NT2/D1 (cell line): ENCODE results near the gene CEP95.

ENCODE experiments used
- DNase-seq: peaks from one replicate; pipeline ENCODE4 v3.0.0-alpha.2; 2011; ENCODE audit warnings: low read depth, low spot score
- H3K27me3 ChIP-seq: 2 replicates; pipeline ENCODE4 v1.6.0; 2011; ENCODE audit warnings: mild to moderate bottlenecking; ENCODE audit not compliant: insufficient read length, insufficient read depth
- H3K36me3 ChIP-seq: 2 replicates; pipeline ENCODE4 v1.6.1; 2011; ENCODE audit warnings: mild to moderate bottlenecking, low read length, mixed read lengths; ENCODE audit not compliant: insufficient read depth, insufficient read length
- H3K4me1 ChIP-seq: 2 replicates; pipeline ENCODE4 v1.5.1; 2011; ENCODE audit not compliant: insufficient read depth, insufficient read length
- H3K4me3 ChIP-seq: 2 replicates; pipeline ENCODE4 v1.5.1; 2011; ENCODE audit warnings: low read depth; ENCODE audit not compliant: insufficient read length
- H3K9ac ChIP-seq: 2 replicates; pipeline ENCODE4 v1.6.0; 2011; ENCODE audit warnings: low read depth; ENCODE audit not compliant: insufficient read length
- H3K9me3 ChIP-seq: 2 replicates; pipeline ENCODE4 v1.5.1; 2011; ENCODE audit warnings: mild to moderate bottlenecking, low read length; ENCODE audit not compliant: insufficient read depth
- SUZ12 ChIP-seq: IDR thresholded peaks from 2 replicates; pipeline ENCODE4 v1.6.1; 2011; ENCODE audit not compliant: insufficient read length, insufficient read depth; ENCODE audit errors: extremely low read depth
- YY1 ChIP-seq: IDR thresholded peaks from 2 replicates; pipeline ENCODE4 v1.6.1; 2011; ENCODE audit not compliant: insufficient read length, insufficient read depth
- ZNF274 ChIP-seq: IDR thresholded peaks from 2 replicates; pipeline ENCODE4 v1.6.1; 2011; ENCODE audit warnings: mild to moderate bottlenecking, low read depth, low read length

The CEP95 gene

GRCh38 chr17:64551461-64551860 is 44.7 kb downstream of the CEP95 start:
- DNase-seq, result no peak
- H3K9me3 ChIP-seq, result no peaks in the 10 kb centered on the region
- no peak for TF ChIP-seq SUZ12
- TF ChIP-seq ZNF274, result no peak
- no peak for TF ChIP-seq YY1
- peaks cover 50% of the 10 kb centered on the region for H3K36me3 ChIP-seq
- H3K27me3 ChIP-seq, result no peaks in the 10 kb centered on the region
- H3K4me1 ChIP-seq, result no peaks in the 10 kb centered on the region
- H3K4me3 ChIP-seq, result no peak overlapping the region
- H3K9ac ChIP-seq, result no peak overlapping the region

- Histone ChIP-seq H3K36me3 (peaks cover 55% of the 10 kb centered on the region), H3K9ac (no peak overlapping the region)
These were observed 47.4 kb downstream of the CEP95 start for GRCh38 chr17:64554028-64554637.

GRCh38 chr17:64555281-64555680 is 48.5 kb downstream of the CEP95 start:
- H3K4me1 ChIP-seq, result no peaks in the 10 kb centered on the region
- no peaks in the 10 kb centered on the region for H3K27me3 ChIP-seq
- no peak overlapping the region for H3K9ac ChIP-seq
- no peak for DNase-seq
- H3K4me3 ChIP-seq, result no peak overlapping the region
- H3K9me3 ChIP-seq, result no peaks in the 10 kb centered on the region
- H3K36me3 ChIP-seq, result peaks cover 55% of the 10 kb centered on the region
- TF ChIP-seq SUZ12 (no peak), ZNF274 (no peak), YY1 (no peak)

More at GRCh38 chr17:64554028-64554637, 47.4 kb downstream of the CEP95 start:
- H3K4me3 ChIP-seq, result no peak overlapping the region
- TF ChIP-seq YY1, result no peak
- TF ChIP-seq ZNF274, result no peak
- no peak for TF ChIP-seq SUZ12
- no peaks in the 10 kb centered on the region for H3K9me3 ChIP-seq
- DNase-seq, result no peak
- no peaks in the 10 kb centered on the region for H3K27me3 ChIP-seq
- no peaks in the 10 kb centered on the region for H3K4me1 ChIP-seq

GRCh38 chr17:64564098-64564497 is 57.3 kb downstream of the CEP95 start:
- Histone ChIP-seq H3K9ac (no peak overlapping the region), H3K4me1 (no peaks in the 10 kb centered on the region), H3K9me3 (no peaks in the 10 kb centered on the region), H3K4me3 (no peak overlapping the region), H3K36me3 (peaks cover 26% of the 10 kb centered on the region), H3K27me3 (no peaks in the 10 kb centered on the region)
- TF ChIP-seq ZNF274 (no peak), SUZ12 (no peak), YY1 (no peak)
- no peak for DNase-seq

- no peaks in the 10 kb centered on the region for H3K9me3 ChIP-seq
- H3K36me3 ChIP-seq, result peaks cover 27% of the 10 kb centered on the region
- H3K4me1 ChIP-seq, result no peaks in the 10 kb centered on the region
- no peaks in the 10 kb centered on the region for H3K27me3 ChIP-seq
- no peak overlapping the region for H3K4me3 ChIP-seq
- DNase-seq, result no peak
- H3K9ac ChIP-seq, result no peak overlapping the region
- TF ChIP-seq SUZ12 (no peak), ZNF274 (no peak), YY1 (no peak)
These were observed 58.8 kb downstream of the CEP95 start for GRCh38 chr17:64565563-64565962.

GRCh38 chr17:64571746-64572145 is 65.0 kb downstream of the CEP95 start:
- DNase-seq, result no peak
- TF ChIP-seq ZNF274 (no peak), YY1 (no peak)
- peaks cover 26% of the 10 kb centered on the region for H3K36me3 ChIP-seq

GRCh38 chr17:64572682-64573154 is 65.9 kb downstream of the CEP95 start:
- no peaks in the 10 kb centered on the region for H3K9me3 ChIP-seq

More at GRCh38 chr17:64571746-64572145, 65.0 kb downstream of the CEP95 start:
- no peaks in the 10 kb centered on the region for H3K9me3 ChIP-seq
- H3K4me3 ChIP-seq, result no peak overlapping the region
- H3K9ac ChIP-seq, result no peak overlapping the region
- no peaks in the 10 kb centered on the region for H3K27me3 ChIP-seq
- no peaks in the 10 kb centered on the region for H3K4me1 ChIP-seq

More at GRCh38 chr17:64572682-64573154, 65.9 kb downstream of the CEP95 start:
- no peak for DNase-seq
- TF ChIP-seq YY1 (no peak), SUZ12 (no peak), ZNF274 (no peak)
- peaks cover 29% of the 10 kb centered on the region for H3K36me3 ChIP-seq
- no peak overlapping the region for H3K4me3 ChIP-seq
- H3K4me1 ChIP-seq, result no peaks in the 10 kb centered on the region
- H3K27me3 ChIP-seq, result no peaks in the 10 kb centered on the region
- no peak overlapping the region for H3K9ac ChIP-seq
